Neural crest cell (in vitro differentiated cells): ENCODE results near the gene CNTNAP2. TPM values are rescaled to one million over a fixed set of nuclear protein-coding genes. Genes with fewer than 3 reads are reported as not detected.
"Not testable (repeated sequence)": the region's sequence is repeated elsewhere in the genome, so short reads cannot be mapped to it uniquely, and the experiment has no call there.

Experiments
- DNase-seq: peaks from one replicate; pipeline ENCODE4 v3.0.0; 2021; ENCODE audit warnings: low read depth, mixed read lengths, low spot score
- H3K27ac Mint-ChIP-seq: one replicate; pipeline ENCODE4 v1.8.0; 2021; ENCODE audit warnings: mild to moderate bottlenecking, mixed read lengths; ENCODE audit not compliant: unreplicated experiment
- H3K27me3 Mint-ChIP-seq: 2 replicates; pipeline ENCODE4 v1.8.0; 2021; ENCODE audit warnings: low read depth, mild to moderate bottlenecking, mixed read lengths
- H3K36me3 Mint-ChIP-seq: 2 replicates; pipeline ENCODE4 v1.8.0; 2021; ENCODE audit warnings: low read depth, mild to moderate bottlenecking, mixed read lengths
- H3K4me1 Mint-ChIP-seq: 2 replicates; pipeline ENCODE4 v1.8.0; 2021; ENCODE audit warnings: mixed read lengths
- H3K4me3 Mint-ChIP-seq: one replicate; pipeline ENCODE4 v1.8.0; 2021; ENCODE audit warnings: mild to moderate bottlenecking, mixed read lengths
- H3K9me3 Mint-ChIP-seq: 2 replicates; pipeline ENCODE4 v1.8.0; 2021; ENCODE audit warnings: mixed read lengths
- CTCF ChIP-seq: fragments of 200-600 bp; sonication (generic); conservative IDR thresholded peaks from 2 replicates; pipeline ENCODE4 v1.5.0; 2021; ENCODE audit warnings: antibody characterized with exemption, mild to moderate bottlenecking
- total RNA-seq: library from RNA; stranded (reverse); gene quantifications from 2 replicates; pipeline ENCODE4 v1.2.1, GENCODE V29; 2021

The CNTNAP2 gene
- total RNA-seq, 1 donor from 2014 or later = 12.9 TPM

DNA sequence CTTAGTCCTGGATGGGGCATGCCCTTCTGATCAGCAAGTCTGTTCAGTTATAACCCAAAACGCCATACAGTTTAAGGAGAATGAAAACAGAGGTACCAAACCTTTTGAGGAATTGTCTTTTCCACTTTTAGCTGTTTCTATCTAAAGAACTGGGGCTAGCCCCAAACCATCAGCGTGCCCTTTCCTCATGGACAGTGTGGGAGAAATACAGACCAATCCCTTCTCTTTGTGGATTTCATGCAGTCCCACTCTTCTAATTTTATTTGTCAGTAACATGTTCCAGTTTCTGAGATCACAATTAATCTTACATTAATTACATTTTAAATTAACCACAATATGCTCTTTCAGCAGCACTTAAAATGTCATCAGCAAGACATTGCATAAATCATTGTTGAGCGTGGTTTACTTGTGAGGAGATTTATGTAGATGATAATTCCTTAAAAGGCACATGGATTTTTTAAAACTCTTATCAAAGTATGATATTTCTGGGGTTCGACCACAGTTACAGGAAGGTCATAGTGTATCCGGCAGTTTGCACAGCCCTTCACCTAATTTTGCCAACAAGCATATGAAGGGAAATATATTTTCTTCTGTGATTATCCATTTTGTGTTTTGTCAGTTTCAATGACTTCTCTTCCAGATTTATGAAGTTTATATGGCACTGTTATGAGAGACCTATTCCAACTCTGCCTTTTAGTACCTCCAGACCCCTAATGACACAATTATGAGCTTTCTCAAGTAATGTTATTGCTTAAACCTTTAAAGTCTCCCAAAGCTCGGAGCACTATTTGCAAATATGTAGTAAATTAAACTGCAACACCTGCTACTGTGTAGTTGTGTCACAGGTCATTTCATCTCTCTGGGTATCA lies 1605.6 kb downstream of the CNTNAP2 start:
- peaks cover 5% of the 10 kb centered on the region for H3K4me1 Mint-ChIP-seq
- no peak for DNase-seq
- no peak overlapping the region for H3K4me3 Mint-ChIP-seq
- H3K36me3 Mint-ChIP-seq = no peaks in the 10 kb centered on the region
- H3K27ac Mint-ChIP-seq = no peak overlapping the region
- H3K9me3 Mint-ChIP-seq = no peaks in the 10 kb centered on the region
- no peak for TF ChIP-seq CTCF
- H3K27me3 Mint-ChIP-seq = no peaks in the 10 kb centered on the region

- H3K36me3 Mint-ChIP-seq = no peaks in the 10 kb centered on the region
- no peak overlapping the region for H3K27ac Mint-ChIP-seq
- TF ChIP-seq CTCF = no peak
- no peak overlapping the region for H3K4me3 Mint-ChIP-seq
- no peak for DNase-seq
- H3K27me3 Mint-ChIP-seq = no peaks in the 10 kb centered on the region
- H3K4me1 Mint-ChIP-seq = peaks cover 5% of the 10 kb centered on the region
- H3K9me3 Mint-ChIP-seq = no peaks in the 10 kb centered on the region
Observed at GRCh38 chr7:147723536-147723935, 1606.9 kb downstream of the CNTNAP2 start.

- H3K4me1 Mint-ChIP-seq = no peaks in the 10 kb centered on the region
- H3K27ac Mint-ChIP-seq = no peak overlapping the region
- no peaks in the 10 kb centered on the region for H3K27me3 Mint-ChIP-seq
- peaks cover 11% of the 10 kb centered on the region for H3K9me3 Mint-ChIP-seq
- no peak for TF ChIP-seq CTCF
- no peak overlapping the region for H3K4me3 Mint-ChIP-seq
- DNase-seq = no peak
- H3K36me3 Mint-ChIP-seq = peaks cover 5% of the 10 kb centered on the region
Observed at GRCh38 chr7:147731311-147731710, 1614.7 kb downstream of the CNTNAP2 start.

GRCh38 chr7:147737559-147738214 lies 1621.1 kb downstream of the CNTNAP2 start:
- peaks cover 11% of the 10 kb centered on the region for H3K9me3 Mint-ChIP-seq
- H3K36me3 Mint-ChIP-seq, DNase-seq, H3K27ac Mint-ChIP-seq, H3K4me3 Mint-ChIP-seq, H3K27me3 Mint-ChIP-seq, H3K4me1 Mint-ChIP-seq: not testable (repeated sequence)

- H3K36me3 Mint-ChIP-seq = no peaks in the 10 kb centered on the region
- no peak for TF ChIP-seq CTCF
- no peaks in the 10 kb centered on the region for H3K4me1 Mint-ChIP-seq
- no peak overlapping the region for H3K4me3 Mint-ChIP-seq
- no peaks in the 10 kb centered on the region for H3K27me3 Mint-ChIP-seq
- peaks cover 3% of the 10 kb centered on the region for H3K9me3 Mint-ChIP-seq
- H3K27ac Mint-ChIP-seq = no peak overlapping the region
- no peak for DNase-seq
Observed at GRCh38 chr7:147742301-147742700, 1625.7 kb downstream of the CNTNAP2 start.

- H3K36me3 Mint-ChIP-seq = no peaks in the 10 kb centered on the region
- no peak for DNase-seq
- H3K4me3 Mint-ChIP-seq = no peak overlapping the region
- TF ChIP-seq CTCF = no peak
- H3K27me3 Mint-ChIP-seq = no peaks in the 10 kb centered on the region
- no peaks in the 10 kb centered on the region for H3K9me3 Mint-ChIP-seq
- H3K27ac Mint-ChIP-seq = no peak overlapping the region
- H3K4me1 Mint-ChIP-seq = no peaks in the 10 kb centered on the region
Observed at GRCh38 chr7:147756300-147756699, 1639.7 kb downstream of the CNTNAP2 start.
